ENCODE results near the gene C14orf119. TPM values are rescaled to one million over a fixed set of nuclear protein-coding genes. Genes with fewer than 3 reads are reported as not detected.

Gene C14orf119
- total RNA-seq, 1 donor from 2014 or later: 48.5 TPM

- no peak for DNase-seq (ENCODE audit: low read depth, low spot score)
These were observed 30.7 kb downstream of the C14orf119 start for GRCh38 chr14:23125933-23126524.

- no peak for DNase-seq (ENCODE audit: low read depth, low spot score)
These were observed 31.4 kb downstream of the C14orf119 start for GRCh38 chr14:23126548-23127278.

GRCh38 chr14:23127861-23128260 lies 32.6 kb downstream of the C14orf119 start:
- no peak for DNase-seq (ENCODE audit: low read depth, low spot score)

GRCh38 chr14:23128969-23129758 lies 33.9 kb downstream of the C14orf119 start:
- no peak for DNase-seq (ENCODE audit: low read depth, low spot score)

GRCh38 chr14:23129759-23130316 lies 34.5 kb downstream of the C14orf119 start:
- DNase-seq (ENCODE audit: low read depth, low spot score): no peak

- no peak for DNase-seq (ENCODE audit: low read depth, low spot score)
These were observed 35.6 kb downstream of the C14orf119 start for GRCh38 chr14:23130871-23131270.

GRCh38 chr14:23131482-23131881 lies 36.2 kb downstream of the C14orf119 start:
- DNase-seq (ENCODE audit: low read depth, low spot score): no peak

GRCh38 chr14:23132970-23133369 lies 37.7 kb downstream of the C14orf119 start:
- DNase-seq (ENCODE audit: low read depth, low spot score): no peak

- DNase-seq (ENCODE audit: low read depth, low spot score): no peak
These were observed 41.3 kb downstream of the C14orf119 start for GRCh38 chr14:23136566-23137133.

GRCh38 chr14:23137192-23137812 lies 42.0 kb downstream of the C14orf119 start:
- DNase-seq (ENCODE audit: low read depth, low spot score): no peak

GRCh38 chr14:23137813-23138535 lies 42.7 kb downstream of the C14orf119 start:
- DNase-seq (ENCODE audit: low read depth, low spot score): no peak

GRCh38 chr14:23139874-23140273 lies 44.6 kb downstream of the C14orf119 start:
- DNase-seq (ENCODE audit: low read depth, low spot score): no peak

- no peak for DNase-seq (ENCODE audit: low read depth, low spot score)
These were observed 45.1 kb downstream of the C14orf119 start for GRCh38 chr14:23140371-23140770.

GRCh38 chr14:23141706-23142444 lies 46.6 kb downstream of the C14orf119 start:
- no peak for DNase-seq (ENCODE audit: low read depth, low spot score)

- DNase-seq (ENCODE audit: low read depth, low spot score): no peak
These were observed 47.5 kb downstream of the C14orf119 start for GRCh38 chr14:23142826-23143225.

GRCh38 chr14:23143911-23144310 lies 48.6 kb downstream of the C14orf119 start:
- DNase-seq (ENCODE audit: low read depth, low spot score): no peak

- no peak for DNase-seq (ENCODE audit: low read depth, low spot score)
These were observed 50.6 kb downstream of the C14orf119 start for GRCh38 chr14:23145794-23146350.

GRCh38 chr14:23146351-23146910 lies 51.1 kb downstream of the C14orf119 start:
- no peak for DNase-seq (ENCODE audit: low read depth, low spot score)

- no peak for DNase-seq (ENCODE audit: low read depth, low spot score)
These were observed 51.7 kb downstream of the C14orf119 start for GRCh38 chr14:23146980-23147379.
